GM21723 (cell line): ENCODE results near the gene BHLHE41.

ENCODE experiments used
- ATAC-seq: cut with Tn5 transposase; IDR thresholded peaks from one replicate; pipeline ENCODE4 v1.9.1; 2021; ENCODE audit warnings: mild to moderate bottlenecking, moderate library complexity; ENCODE audit not compliant: unreplicated experiment

Gene BHLHE41

GRCh38 chr12:26124446-26125399, at the start of gene BHLHE41:
Gene BHLHE41 (minus strand): TSS chr12:26125037. CDS start chr12:26124779, 258 bp downstream.
- ATAC-seq: no peak

- ATAC-seq: no peak
These were observed 48.2 kb upstream of the BHLHE41 start for GRCh38 chr12:26172946-26173552.

DNA sequence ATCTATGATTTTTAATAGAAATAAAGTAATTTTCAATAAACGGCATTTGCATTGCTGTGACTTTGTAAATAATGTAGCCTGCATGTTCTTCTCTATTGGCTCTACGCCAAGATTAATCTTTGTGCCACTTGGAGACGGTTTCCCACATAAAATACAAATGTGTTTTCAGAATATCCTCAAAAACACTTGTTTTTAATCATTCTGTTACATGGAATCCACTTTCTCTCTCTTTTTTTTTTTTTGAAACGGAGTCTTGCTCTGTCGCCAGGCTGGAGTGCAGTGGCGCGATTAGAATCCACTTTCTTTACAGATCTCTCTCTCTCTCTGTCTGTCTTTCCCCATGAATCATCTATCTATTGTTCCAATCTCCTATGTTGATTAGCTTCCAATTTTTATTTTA, 47.7 kb upstream of the BHLHE41 start:
- no peak for ATAC-seq

DNA sequence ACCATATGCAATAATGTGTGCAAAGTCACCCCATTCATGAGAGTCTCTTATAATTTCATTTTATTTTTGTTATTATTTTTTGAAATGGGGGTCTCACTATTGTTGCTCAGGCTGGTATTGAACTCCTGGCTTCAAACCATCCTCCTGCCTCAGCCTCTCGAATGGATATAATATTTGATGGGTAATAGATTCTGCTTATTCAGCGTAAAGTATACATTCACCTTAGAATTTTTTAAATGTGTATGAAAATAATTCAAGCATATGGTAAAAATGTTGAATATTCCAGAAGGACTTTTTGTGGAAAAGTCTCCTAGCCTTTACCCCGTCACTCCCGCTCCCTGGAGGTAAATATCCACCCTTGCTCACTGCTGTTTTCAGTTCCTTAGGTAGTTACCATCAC, 47.2 kb upstream of the BHLHE41 start:
- no peak for ATAC-seq

DNA sequence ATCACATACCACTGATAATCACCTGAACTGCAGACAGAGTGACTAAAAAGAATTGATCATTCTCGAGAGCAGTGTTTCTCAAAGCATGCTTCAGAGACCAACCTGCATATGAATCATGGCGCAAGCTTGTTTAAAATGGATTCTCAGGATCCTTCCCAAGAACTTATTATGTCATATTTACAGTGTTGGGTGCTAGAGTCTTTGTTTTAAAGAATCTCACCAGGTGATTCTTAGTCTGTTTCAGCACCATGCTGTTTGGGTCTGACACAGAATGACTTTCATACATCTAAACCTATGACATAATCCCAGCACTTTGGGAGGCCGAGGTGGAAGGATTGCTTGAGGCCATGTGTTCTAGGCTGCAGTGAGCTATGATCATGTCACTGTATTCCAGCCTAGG, 39.3 kb upstream of the BHLHE41 start:
- ATAC-seq: no peak

GRCh38 chr12:26162905-26163304, 38.1 kb upstream of the BHLHE41 start:
- peak; percentile 81 for ATAC-seq

DNA sequence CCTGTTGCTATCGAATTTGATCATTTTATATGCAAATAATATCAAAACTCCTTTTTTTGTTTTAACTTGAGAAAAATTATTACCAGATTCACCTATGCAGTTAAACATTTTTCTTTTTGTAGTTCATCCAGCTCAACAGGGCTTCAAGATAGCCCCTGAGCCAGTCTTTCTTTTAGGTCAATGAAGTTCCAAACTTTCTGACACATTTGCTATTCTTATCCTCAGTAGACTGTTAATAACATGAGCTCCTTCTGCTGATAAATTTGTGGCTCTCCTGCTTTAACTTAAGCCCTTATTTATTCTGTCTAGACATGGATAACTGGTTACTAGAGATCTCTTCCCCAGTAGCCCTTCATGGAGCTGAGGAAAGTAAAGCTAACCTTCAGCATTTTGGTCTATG, 37.3 kb upstream of the BHLHE41 start:
- ATAC-seq: no peak

DNA sequence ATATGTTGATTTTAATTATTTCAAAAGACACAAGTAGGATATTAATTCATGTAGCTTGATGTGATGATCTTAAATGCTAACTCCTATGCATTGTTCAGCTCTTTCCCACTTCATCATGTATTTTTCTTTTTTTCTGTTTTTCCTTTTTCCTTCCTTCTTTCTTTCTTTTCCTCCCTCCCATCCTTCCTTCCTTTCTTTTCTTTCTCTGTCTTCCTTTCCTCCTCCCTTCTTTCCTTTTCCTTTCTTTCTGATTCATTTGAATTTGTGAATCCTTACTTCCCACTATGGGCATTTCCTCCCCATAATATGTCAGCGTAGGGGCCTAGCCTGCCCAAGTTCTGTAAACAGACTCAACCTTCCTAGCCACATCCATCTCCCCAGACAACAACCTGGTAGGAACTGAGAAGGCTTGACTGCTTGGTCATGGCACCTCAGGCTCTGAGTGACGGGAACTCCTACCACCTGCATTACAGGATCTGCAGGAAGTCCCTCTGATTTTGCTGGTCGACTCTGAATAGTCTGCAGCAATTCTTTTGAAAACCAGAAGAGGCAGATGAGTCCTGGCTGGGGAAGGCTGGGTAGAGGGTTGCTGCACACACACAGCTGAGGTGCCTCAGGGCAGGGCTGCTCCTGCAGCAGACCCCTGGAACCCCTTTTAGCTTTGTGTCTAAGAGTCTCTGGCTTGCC, 33.4 kb upstream of the BHLHE41 start:
- no peak for ATAC-seq

DNA sequence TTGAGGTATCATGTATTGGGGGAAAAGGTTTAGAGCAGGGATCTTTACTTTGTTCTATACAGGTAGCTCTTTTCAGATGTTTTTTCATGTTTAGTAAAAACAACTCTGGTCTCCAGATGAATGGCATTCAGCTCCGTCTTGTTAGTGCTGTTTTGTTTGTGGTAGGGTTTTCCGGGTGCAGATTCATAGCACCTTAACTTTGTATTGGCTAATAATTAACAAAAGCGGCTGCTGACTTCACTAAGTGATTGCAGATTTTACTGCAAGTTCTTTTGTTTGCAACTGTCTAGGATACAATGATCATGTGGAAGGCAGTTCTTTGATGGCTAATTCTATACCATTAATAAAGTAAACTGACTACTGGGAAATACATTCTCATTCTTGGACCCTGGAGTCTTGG, 32.2 kb upstream of the BHLHE41 start:
- peak; percentile 2 for ATAC-seq

- peak; percentile 92 for ATAC-seq
These were observed 31.5 kb upstream of the BHLHE41 start for GRCh38 chr12:26156201-26156871.

GRCh38 chr12:26153421-26154154, 28.8 kb upstream of the BHLHE41 start:
- ATAC-seq: no peak

GRCh38 chr12:26152507-26153102, 27.8 kb upstream of the BHLHE41 start:
- no peak for ATAC-seq

- no peak for ATAC-seq
These were observed 26.1 kb upstream of the BHLHE41 start for GRCh38 chr12:26150736-26151450.

GRCh38 chr12:26149968-26150500, 25.2 kb upstream of the BHLHE41 start:
- ATAC-seq: no peak

- no peak for ATAC-seq
These were observed 23.5 kb upstream of the BHLHE41 start for GRCh38 chr12:26148291-26148690.

DNA sequence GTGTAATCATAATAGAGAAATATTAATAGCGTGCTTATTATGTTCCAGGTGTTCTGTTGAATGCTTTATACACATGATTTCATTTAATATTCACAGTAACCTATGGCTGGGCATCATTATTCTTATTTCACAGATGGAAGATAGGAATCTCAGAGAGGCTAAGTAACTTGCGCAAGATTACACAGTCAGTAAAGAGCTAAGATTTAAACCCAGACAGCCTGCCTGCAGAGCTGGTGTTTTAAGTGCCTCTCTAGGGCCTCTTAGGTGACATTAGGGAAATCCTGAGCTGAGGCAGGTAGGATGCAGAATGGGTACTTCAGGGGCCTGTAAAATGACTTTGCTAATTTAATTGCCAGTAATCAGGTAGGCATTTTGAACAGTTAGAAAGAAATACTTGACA, 18.5 kb upstream of the BHLHE41 start:
- no peak for ATAC-seq

GRCh38 chr12:26138860-26139259, 14.0 kb upstream of the BHLHE41 start:
- ATAC-seq: no peak

DNA sequence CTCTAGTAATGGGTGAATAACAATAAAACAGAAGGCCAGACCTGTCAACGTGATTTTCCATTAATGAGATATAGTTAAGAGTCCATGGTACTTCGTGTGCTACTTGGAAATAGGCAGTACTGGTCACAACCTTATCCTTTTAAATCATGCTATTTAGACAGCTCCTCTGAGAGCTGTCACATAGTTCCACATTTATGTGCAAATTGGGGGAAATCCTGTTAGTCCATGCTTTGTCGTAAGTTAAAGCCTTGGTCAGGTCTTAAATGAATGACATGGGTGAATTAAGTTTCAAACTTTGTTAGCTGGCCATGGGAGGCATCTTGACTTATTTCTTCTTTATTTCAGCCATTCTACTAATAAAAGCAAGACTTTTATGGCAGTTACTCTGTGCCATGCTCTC, 11.9 kb upstream of the BHLHE41 start:
- ATAC-seq: no peak

- no peak for ATAC-seq
These were observed 10.7 kb upstream of the BHLHE41 start for GRCh38 chr12:26135571-26135970.
